Measurements from ENCODE around the gene RNF146. TPM values are rescaled to one million over a fixed set of nuclear protein-coding genes. Genes with fewer than 3 reads are reported as not detected.

Gene RNF146
- total and polyA plus RNA-seq, 10 of the 15 experiments (the other 5 are each of a cell fraction or from before 2014, with no cell fraction given) = 9.3 to 33.0 (median 17.8) TPM

DNA sequence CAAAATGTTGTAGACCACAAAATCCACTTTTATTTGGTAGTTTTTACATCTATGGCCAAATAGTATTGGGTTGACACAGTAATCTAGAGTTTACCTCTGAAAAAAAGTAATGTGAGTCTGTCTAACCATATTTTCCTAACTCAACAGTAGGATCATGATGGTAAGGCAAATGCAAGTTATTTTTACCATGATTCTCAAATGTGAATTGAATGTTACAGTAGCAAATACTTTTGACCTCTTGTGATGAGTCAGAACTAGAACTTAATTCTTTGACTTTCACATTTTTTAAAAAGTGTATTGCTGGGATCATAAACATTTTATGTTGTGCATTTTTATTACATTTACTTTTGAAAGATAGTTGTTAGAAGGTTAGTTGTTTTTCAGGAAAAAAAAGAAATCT, 22.0 kb downstream of the RNF146 start:
- intact Hi-C loops (cut with micrococcal nuclease; ENCODE audit: unreplicated experiment) = no loop called here
- Histone ChIP-seq H3K36me3 (ENCODE audit: control insufficient read depth in 2 of 2, insufficient read depth in 2 of 2, low read length in 1 of 2) (peaks cover 6 to 8% of the 10 kb centered on the region in 2 experiments; a peak in 3 of 4 replicates), H3K4me1 (ENCODE audit: control insufficient read depth, insufficient read depth, low read length) (peaks cover 13% of the 10 kb centered on the region; the same call in 1 of the 2 replicates), H3K27me3 (replicated peaks in 1 of 2; ENCODE audit: control insufficient read depth in 2 of 2, insufficient read depth in 2 of 2, low read length in 1 of 2) (no peaks in the 10 kb centered on the region), H3K9me3 (replicated peaks; ENCODE audit: control insufficient read depth, insufficient read depth, low read length) (no peaks in the 10 kb centered on the region), H3K4me2 (ENCODE audit: control insufficient read depth, insufficient read depth) (no peak overlapping the region), H2AFZ (ENCODE audit: control insufficient read depth, low read depth, low read length) (no peak overlapping the region), H3K27ac (ENCODE audit: control insufficient read depth, insufficient read depth) (peak overlapping the region; percentile 28; the same call in 1 of the 2 replicates), H3K79me2 (ENCODE audit: control insufficient read depth, insufficient read depth, low read length) (no peaks in the 10 kb centered on the region), H3K4me3 (no peak overlapping the region), H4K20me1 (ENCODE audit: control insufficient read depth, insufficient read depth) (no peaks in the 10 kb centered on the region), H3K9ac (ENCODE audit: control insufficient read depth, insufficient read depth, low read length) (no peak overlapping the region)
- FAIRE-seq (peak; percentile 70), ATAC-seq (peak; percentile 15; the same call in 1 of the 3 replicates), DNase-seq (ENCODE audit: low read depth, low spot score) (no peak)
- POLR2A ChIA-PET = no interaction called here
- SMC1A ChIA-PET (ENCODE audit: uncharacterized antibody, unreplicated experiment) = interaction anchor here (2.8 to 4.4 kb wide), 2 partner anchors 13 to 20 kb away, joined by 12 to 16 read pairs; no protein-coding TSS in a partner anchor
- TF ChIP-seq LARP7 (IDR thresholded peaks at IDR 0.05) = no peak
- no peak for TF ChIP-seq NBN (IDR thresholded peaks at IDR 0.05)
- TF ChIP-seq RUNX3 (IDR thresholded peaks at IDR 0.05; ENCODE audit: low read length) = no peak
- TF ChIP-seq NFYA (IDR thresholded peaks at IDR 0.05; ENCODE audit: borderline replicate concordance, low read depth, low read length) = no peak
- TF ChIP-seq, protein P1, sequence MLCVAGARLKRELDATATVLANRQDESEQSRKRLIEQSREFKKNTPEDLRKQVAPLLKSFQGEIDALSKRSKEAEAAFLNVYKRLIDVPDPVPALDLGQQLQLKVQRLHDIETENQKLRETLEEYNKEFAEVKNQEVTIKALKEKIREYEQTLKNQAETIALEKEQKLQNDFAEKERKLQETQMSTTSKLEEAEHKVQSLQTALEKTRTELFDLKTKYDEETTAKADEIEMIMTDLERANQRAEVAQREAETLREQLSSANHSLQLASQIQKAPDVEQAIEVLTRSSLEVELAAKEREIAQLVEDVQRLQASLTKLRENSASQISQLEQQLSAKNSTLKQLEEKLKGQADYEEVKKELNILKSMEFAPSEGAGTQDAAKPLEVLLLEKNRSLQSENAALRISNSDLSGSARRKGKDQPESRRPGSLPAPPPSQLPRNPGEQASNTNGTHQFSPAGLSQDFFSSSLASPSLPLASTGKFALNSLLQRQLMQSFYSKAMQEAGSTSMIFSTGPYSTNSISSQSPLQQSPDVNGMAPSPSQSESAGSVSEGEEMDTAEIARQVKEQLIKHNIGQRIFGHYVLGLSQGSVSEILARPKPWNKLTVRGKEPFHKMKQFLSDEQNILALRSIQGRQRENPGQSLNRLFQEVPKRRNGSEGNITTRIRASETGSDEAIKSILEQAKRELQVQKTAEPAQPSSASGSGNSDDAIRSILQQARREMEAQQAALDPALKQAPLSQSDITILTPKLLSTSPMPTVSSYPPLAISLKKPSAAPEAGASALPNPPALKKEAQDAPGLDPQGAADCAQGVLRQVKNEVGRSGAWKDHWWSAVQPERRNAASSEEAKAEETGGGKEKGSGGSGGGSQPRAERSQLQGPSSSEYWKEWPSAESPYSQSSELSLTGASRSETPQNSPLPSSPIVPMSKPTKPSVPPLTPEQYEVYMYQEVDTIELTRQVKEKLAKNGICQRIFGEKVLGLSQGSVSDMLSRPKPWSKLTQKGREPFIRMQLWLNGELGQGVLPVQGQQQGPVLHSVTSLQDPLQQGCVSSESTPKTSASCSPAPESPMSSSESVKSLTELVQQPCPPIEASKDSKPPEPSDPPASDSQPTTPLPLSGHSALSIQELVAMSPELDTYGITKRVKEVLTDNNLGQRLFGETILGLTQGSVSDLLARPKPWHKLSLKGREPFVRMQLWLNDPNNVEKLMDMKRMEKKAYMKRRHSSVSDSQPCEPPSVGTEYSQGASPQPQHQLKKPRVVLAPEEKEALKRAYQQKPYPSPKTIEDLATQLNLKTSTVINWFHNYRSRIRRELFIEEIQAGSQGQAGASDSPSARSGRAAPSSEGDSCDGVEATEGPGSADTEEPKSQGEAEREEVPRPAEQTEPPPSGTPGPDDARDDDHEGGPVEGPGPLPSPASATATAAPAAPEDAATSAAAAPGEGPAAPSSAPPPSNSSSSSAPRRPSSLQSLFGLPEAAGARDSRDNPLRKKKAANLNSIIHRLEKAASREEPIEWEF (IDR thresholded peaks at IDR 0.05; ENCODE audit: insufficient replicate concordance, low read depth, low read length) = no peak
- TF ChIP-seq JUNB (IDR thresholded peaks at IDR 0.05) = peak; percentile 71
- no peak for TF ChIP-seq ESRRA (IDR thresholded peaks at IDR 0.05; ENCODE audit: low read length)
- BruUV-seq (replicated peaks) = no TSS peak
- CTCF ChIA-PET = interaction anchor here (1.6 to 3.7 kb wide), 2 partner anchors 21 to 53 kb away, joined by 4 to 24 read pairs; partner anchors contain the start of gene RNF146
- RAD21 ChIA-PET (ENCODE audit: unreplicated experiment) = interaction anchor here (1.4 kb wide), 1 partner anchor 196 kb away, joined by 4 read pairs; no protein-coding TSS in a partner anchor
- in situ Hi-C loops (cut with MboI) = loop anchor here (25.0 kb wide), 1 partner anchor 1501 kb away; the partner anchor contains the start of gene NCOA7
